ENCODE results near the gene NTS.

Gene NTS

DNA sequence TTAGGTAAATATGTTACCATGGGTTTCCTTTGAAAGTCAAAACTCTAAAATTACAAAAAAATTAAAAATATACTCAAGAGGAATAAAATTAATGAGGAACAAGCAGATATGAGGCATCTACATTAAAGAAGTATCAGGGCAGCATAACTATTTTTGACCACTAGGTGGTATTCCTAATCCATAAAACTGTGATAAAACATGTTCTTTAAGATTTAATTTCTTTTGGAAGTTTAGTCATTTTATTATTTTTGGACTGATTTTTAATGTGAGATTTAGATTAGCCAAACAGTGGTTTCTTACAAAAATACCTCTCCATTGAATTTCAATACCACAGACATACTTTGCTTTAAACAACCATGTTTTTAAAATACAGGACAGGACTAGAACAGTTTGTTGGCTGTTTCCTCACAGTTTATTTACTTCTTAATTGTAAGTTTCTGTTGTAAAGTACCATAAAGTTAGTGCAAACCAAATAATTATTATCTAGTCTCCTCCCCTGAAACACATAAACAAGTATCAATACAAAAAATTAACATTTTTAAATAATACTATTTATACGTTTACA, 49.8 kb downstream of the NTS start:
- peak; percentile 12 for DNase-seq (ENCODE audit: low read depth)

DNA sequence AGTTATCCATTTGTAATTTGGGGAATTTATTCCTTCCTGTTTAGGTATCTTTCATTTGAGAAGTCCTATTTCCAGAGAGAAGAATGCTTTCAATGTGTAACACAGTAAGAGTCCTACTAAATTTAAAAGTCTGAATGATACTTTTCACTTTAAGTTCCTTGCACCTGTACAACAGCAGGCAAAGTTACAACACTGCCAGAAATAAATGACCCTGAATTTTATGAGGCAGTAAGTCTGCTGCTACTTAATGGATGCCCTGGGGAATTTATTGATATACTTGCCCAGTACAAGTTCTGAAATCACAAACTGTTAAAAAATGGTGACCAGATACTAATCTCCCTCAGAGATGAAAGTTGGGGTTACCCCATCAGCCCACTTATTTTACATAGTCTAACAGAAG, 53.1 kb downstream of the NTS start:
- no peak for DNase-seq (ENCODE audit: low read depth)

Data from fibroblast of the conjunctiva (primary cell).